Esophagus muscularis mucosa (tissue), 4 donors: ENCODE results near the gene RHOBTB3.

ENCODE experiments used
- EP300 ChIP-seq: sonication (generic); formaldehyde crosslinking; IDR thresholded peaks from one replicate; pipeline ENCODE4 v1.6.1; 2017; ENCODE audit warnings: antibody characterized with exemption
- POLR2A ChIP-seq: fragments of 450-650 bp; IDR thresholded peaks from one replicate; pipeline ENCODE4 v1.6.1; 2017; ENCODE audit warnings: antibody characterized with exemption, moderate library complexity, mild to moderate bottlenecking, low read depth
- POLR2AphosphoS5 ChIP-seq, 2 donors: sonication (generic); formaldehyde crosslinking; IDR thresholded peaks; one replicate each; pipeline ENCODE4 v1.6.1; 2017; ENCODE audit warnings: antibody characterized with exemption in 2 of 2
- TF ChIP-seq, protein P1 (sequence below), 3 experiments: fragments of 200-600 bp in 2 of 3; fragments of 450-650 bp in 1 of 3; sonication (generic) in 2 of 3; IDR thresholded peaks; one replicate each; pipeline ENCODE4 v1.5.1; 2017 to 2019; ENCODE audit warnings: antibody characterized with exemption in 3 of 3, mild to moderate bottlenecking in 2 of 3, moderate library complexity in 1 of 3

DNA sequence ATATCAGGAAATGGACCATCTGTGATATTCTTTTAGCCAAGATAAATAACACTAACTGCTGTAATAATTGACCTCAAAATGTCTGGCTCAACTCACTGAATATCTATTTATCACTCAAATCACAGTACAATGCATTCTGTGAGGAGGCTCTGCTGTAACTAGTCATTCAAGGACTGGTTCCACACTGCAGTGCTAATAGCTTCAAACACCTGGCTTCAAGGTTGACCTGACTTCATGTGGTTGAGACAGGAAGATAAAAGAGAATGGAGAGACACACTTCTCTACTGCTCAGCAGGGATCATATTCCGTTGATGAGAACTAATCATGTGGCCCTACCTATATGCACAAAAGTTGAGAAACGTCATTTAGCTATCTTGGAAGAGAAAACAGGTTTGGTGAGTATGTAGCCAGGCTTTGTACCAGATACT, 3.4 kb upstream of the RHOBTB3 start:
- TF ChIP-seq, protein P1, sequence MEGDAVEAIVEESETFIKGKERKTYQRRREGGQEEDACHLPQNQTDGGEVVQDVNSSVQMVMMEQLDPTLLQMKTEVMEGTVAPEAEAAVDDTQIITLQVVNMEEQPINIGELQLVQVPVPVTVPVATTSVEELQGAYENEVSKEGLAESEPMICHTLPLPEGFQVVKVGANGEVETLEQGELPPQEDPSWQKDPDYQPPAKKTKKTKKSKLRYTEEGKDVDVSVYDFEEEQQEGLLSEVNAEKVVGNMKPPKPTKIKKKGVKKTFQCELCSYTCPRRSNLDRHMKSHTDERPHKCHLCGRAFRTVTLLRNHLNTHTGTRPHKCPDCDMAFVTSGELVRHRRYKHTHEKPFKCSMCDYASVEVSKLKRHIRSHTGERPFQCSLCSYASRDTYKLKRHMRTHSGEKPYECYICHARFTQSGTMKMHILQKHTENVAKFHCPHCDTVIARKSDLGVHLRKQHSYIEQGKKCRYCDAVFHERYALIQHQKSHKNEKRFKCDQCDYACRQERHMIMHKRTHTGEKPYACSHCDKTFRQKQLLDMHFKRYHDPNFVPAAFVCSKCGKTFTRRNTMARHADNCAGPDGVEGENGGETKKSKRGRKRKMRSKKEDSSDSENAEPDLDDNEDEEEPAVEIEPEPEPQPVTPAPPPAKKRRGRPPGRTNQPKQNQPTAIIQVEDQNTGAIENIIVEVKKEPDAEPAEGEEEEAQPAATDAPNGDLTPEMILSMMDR (IDR thresholded peaks at IDR 0.05): no peak
- no peak for TF ChIP-seq EP300
- no peak for TF ChIP-seq POLR2A
- TF ChIP-seq POLR2AphosphoS5 (IDR thresholded peaks at IDR 0.05): peak in 1 of 2 donors; percentile 10
